HG02642 (cell line): ENCODE results near the gene HSPB9.

Experiments used
- ATAC-seq: cut with Tn5 transposase; IDR thresholded peaks from one replicate; pipeline ENCODE4 v1.9.1; 2021; ENCODE audit warnings: mild to moderate bottlenecking; ENCODE audit not compliant: unreplicated experiment, poor library complexity

Gene HSPB9

DNA sequence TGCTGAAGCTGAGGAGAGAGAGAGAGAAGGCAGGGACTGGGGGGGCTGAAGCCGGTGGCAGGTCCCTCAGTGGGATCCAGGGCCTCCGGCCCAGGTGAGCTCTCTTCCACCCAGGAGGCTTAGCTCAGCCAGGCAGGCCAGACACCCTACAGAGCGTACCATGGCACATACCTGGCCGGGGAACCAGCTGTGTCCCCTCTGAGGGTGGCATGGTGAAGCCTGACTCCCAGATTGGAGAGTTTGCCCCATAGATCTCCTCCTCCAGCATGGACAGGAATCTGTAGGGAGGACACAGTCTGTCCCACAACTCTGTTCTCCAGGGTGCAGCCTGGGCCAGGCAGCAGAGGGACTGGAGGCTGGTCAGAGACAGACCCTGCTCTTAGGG lies 4.5 kb upstream of the HSPB9 start:
- no peak for ATAC-seq

GRCh38 chr17:42118545-42118944 lies 4.1 kb upstream of the HSPB9 start:
- no peak for ATAC-seq

DNA sequence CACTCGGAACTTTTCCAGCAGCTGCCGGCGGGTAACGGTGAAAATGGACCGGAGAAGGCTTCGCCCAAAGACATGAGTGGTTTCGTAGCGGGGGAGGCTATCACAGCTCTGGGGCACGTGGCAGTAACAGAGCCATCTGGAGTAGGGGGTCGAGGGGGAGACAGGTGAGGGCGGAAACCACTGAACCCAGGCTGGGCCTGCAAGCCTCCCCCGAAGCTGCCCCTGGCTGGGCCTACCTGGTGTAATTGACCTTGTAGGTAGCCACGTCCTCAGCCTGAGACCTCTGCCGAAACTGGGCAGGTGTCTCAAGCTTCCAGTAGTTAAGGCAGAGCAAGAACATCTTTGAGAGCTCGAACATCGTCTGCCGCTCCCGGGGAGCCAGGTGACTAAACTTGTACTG lies 3.3 kb upstream of the HSPB9 start:
- no peak for ATAC-seq

GRCh38 chr17:42120161-42120769 lies 2.3 kb upstream of the HSPB9 start:
- no peak for ATAC-seq

DNA sequence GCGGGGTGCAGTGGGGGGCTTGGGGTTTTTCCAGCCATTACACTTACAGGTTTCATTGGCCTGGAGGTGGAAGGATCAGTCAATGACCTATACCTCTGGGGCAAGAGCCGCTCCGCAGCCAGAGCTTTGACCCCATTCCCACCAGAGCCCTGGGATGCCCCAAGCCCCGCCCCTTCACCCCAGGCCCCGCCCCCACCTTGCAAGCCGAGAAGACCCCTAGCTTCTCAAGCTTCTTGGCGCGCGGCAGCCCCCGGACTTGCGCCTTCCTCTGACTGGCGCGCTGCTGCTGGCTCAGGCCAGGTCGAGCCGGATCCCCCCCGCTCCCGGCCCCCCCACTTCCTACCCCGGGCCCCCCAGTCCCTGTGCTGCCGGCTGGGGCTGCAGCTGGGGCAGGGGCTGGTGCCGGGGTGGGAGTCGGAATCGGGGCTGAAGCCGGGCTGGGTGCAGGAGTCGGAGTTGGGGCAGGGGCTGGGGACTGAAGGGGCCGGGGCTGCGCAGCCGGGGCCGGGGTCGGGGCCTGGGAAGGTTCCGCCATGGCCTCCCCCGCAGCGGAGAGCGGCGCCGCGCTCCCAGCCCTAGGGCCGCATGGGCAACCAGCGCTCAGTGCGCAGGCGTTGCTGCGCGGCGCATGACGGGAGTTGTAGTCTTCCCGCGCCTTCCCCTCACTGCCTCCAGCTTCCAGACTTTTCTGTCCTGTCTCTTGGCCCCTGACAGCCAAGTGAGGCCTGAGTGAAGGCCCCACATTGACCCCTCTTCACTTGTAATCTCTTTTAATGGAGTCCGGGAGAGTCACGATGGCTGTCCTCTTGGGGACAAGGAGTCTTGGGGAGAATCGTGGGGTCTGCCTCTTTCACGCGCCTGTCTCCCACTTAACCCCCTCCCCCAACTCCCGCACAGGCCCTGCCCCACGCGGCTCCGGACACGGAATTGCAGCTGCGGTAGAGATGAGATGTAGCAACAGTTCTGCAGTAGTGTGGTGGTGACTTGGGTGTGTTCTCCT lies 1.5 kb upstream of the HSPB9 start, which contains the start of gene KAT2A:
TSS of gene KAT2A (minus strand) at position 598 of the 1,000 bp plus-strand sequence. CDS start at position 535, 63 bp downstream.
- peak; percentile 74 for ATAC-seq

DNA sequence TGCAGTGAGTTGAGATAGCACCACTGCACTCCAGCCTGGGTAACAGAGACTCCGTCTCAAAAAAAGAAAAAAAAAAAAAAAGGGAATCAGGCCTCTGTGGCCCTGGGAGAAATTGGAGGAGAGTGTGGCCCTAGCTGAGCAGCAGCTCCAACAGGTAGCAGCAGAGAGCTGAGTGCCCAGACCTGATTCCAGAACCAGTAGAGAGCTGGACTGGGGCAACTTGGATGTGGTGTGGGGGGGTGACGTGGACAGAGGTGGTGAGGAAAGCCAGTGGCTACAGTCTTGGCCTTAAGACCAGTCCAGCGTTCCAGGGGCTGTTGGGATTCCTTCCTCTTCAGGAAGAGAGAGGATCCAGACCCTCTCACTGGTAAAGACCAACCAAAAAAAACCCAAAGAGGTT lies 1.7 kb downstream of the HSPB9 start:
- no peak for ATAC-seq

- ATAC-seq = no peak
Observed at GRCh38 chr17:42125565-42125964, 3.0 kb downstream of the HSPB9 start.

DNA sequence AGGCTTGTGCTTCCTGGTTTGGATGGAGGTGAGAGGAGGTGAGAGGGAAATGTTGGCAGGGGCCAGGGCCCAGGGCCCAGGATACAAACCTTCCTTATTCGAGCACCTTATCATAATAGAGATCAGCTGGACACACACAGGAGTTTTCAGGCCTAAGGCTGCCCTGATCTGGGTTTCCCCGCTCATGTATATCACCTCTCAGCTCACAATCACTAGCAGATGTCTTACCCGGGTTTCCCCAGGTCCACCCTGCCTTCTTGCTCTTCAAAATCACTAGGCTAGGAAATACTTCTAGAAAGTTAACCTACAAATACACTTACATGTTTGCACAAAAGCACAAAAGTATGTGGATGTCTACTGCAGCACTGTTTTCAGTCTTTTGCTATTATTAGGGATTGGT lies 4.2 kb downstream of the HSPB9 start:
- ATAC-seq = no peak

GRCh38 chr17:42127414-42127813 lies 4.8 kb downstream of the HSPB9 start:
- no peak for ATAC-seq

DNA sequence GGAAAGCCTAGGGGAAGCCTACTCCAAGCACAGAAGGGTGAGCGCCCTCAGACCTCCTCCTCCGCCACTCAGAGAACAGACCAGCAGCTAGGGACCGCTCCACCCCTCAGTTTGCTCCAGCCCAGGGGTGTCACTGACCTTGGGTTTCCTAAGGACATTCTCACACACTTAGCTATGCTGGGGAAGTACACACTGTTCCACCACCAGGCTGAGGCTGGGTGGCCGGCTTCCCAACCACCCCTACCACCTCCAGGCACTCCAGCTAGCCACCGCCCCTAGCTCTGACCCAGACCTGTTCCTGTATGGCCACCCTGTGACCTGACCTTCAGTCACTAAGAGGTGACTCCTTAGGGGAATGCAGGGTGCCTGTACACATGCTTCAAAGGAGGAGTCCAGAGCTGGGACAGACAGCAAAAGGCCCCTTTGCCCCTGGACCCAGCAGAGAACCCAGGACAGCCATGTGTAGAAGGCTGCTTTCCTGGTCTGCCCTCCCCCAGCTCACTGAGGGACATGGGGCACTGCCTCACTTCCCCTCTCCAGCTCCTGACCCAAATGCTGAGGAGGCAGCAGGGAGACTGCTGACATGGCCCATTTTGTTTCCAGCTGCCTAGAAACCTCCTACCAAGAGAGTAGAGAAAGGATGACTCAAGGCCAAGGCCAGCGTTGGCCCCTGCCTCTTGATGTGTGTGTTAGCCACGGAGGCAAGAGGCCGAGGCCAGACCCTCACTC lies 6.7 kb downstream of the HSPB9 start:
- ATAC-seq = no peak

DNA sequence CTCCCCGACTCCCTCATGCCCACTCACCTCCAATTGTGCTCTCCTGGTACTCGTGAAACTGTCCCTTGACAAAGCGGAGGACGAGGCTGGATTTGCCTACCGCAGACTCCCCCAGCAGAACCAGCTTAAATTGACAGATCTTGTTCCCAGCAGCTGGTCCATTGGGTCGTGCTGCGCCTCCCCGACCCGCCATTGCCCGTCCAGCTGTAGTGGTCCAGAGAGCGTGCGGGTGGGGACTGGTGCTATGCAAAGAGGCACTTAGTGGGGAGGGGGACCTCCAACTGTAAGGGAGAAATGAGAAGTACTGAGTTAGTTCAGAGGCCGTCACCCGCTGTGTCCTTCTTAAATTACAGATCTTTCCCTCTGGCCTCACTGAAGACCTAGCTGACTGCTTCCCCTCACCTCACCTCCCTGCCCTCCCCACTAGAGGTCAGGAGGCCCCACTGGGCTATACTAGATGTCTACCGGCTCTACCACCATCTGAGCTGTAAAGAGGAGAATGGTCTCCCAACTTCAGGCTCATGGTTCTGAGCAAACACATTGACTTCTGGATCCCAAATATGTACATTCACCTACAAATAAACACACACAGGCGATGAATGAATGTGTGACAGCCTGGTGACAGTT lies 7.8 kb downstream of the HSPB9 start:
- ATAC-seq = no peak

DNA sequence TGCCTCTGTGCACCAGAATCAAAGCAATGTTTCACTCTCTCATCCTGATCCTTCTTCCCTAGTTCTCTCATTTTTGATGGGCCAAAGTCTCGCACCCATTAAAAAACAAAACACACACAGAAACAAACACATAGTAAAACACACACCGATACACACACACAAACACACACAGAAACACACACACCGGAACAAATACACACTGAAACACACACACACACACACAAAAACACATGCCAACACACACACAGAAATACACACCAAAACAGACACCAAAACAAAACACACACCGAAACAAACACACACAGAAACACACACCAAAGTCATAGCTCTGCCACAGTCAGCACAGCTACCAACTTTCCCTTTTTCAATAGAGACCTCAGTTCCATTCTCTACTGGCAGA lies 8.6 kb downstream of the HSPB9 start:
- no peak for ATAC-seq

- no peak for ATAC-seq
Observed at GRCh38 chr17:42131981-42132432, 9.4 kb downstream of the HSPB9 start.

GRCh38 chr17:42132941-42133340 lies 10.3 kb downstream of the HSPB9 start:
- peak; percentile 39 for ATAC-seq

- ATAC-seq = peak; percentile 70
Observed at GRCh38 chr17:42133461-42134041, 10.9 kb downstream of the HSPB9 start.

DNA sequence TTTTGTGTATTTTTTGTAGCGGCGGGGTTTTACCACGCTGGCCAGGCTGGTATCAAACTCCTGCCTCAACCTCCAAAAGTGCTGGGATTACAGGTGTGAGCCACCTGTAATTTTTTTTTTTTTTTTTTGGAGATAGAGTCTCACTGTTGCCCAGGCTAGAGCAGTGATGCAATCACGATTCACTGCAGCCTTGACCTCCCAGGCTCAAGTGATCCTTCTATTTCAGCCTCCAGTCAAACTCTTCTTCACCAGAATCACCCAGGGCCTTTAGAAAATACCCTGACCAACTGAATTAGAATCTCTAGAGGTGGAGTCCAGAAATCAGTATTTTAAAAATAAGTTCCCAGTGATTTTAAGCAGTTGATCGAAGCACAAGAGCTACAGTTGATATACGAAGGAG lies 12.5 kb downstream of the HSPB9 start:
- no peak for ATAC-seq

- ATAC-seq = no peak
Observed at GRCh38 chr17:42135664-42136653, 13.4 kb downstream of the HSPB9 start.

DNA sequence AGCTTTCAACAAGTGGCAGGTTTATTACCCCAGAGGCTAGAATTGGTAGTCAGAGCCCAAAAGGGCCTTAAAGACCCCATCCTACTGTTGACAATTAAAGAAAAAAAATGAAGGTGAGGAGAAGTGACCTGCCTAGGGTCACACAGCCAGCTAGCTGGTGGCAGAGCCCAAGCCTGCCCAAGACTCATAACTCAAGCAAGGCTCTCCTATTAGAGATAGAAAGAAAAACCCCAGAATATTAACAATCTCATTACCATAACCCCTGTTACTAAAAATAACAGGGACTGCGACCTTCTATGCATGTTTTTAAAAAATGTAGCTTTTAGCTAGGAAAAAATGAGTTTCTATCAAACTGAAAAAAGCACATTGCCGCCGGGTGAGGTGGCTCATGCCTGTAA lies 14.0 kb downstream of the HSPB9 start:
- ATAC-seq = no peak
